Measurements from ENCODE around the gene DPF3. TPM values are rescaled to one million over a fixed set of nuclear protein-coding genes. Genes with fewer than 3 reads are reported as not detected.
A peak's percentile ranks its signal among the peaks of the same experiment; 100 is the strongest.

The DPF3 gene
- total RNA-seq, 1 donor from 2014 or later, result 0.86 TPM

GRCh38 chr14:72809063-72809462 lies 84.8 kb downstream of the DPF3 start:
- no peak for DNase-seq (ENCODE audit: low read depth)
- H3K4me3 ChIP-seq (ENCODE audit: low read depth, low read length), result no peak overlapping the region
- no peak for TF ChIP-seq CTCF (conservative IDR thresholded peaks at IDR 0.05; ENCODE audit: low read depth, low read length)

- TF ChIP-seq CTCF (conservative IDR thresholded peaks at IDR 0.05; ENCODE audit: low read depth, low read length), result no peak
- no peak for DNase-seq (ENCODE audit: low read depth)
- no peak overlapping the region for H3K4me3 ChIP-seq (ENCODE audit: low read depth, low read length)
These were observed 85.3 kb downstream of the DPF3 start for GRCh38 chr14:72808564-72808963.

GRCh38 chr14:72802588-72802946 lies 91.3 kb downstream of the DPF3 start:
- DNase-seq (ENCODE audit: low read depth), result no peak
- no peak overlapping the region for H3K4me3 ChIP-seq (ENCODE audit: low read depth, low read length)
- TF ChIP-seq CTCF (conservative IDR thresholded peaks at IDR 0.05; ENCODE audit: low read depth, low read length), result no peak

GRCh38 chr14:72801836-72802587 lies 91.9 kb downstream of the DPF3 start:
- no peak for TF ChIP-seq CTCF (conservative IDR thresholded peaks at IDR 0.05; ENCODE audit: low read depth, low read length)
- peak; percentile 32 for DNase-seq (ENCODE audit: low read depth)
- no peak overlapping the region for H3K4me3 ChIP-seq (ENCODE audit: low read depth, low read length)

GRCh38 chr14:72801381-72801812 lies 92.5 kb downstream of the DPF3 start:
- DNase-seq (ENCODE audit: low read depth), result peak; percentile 91
- TF ChIP-seq CTCF (conservative IDR thresholded peaks at IDR 0.05; ENCODE audit: low read depth, low read length), result no peak
- no peak overlapping the region for H3K4me3 ChIP-seq (ENCODE audit: low read depth, low read length)

- TF ChIP-seq CTCF (conservative IDR thresholded peaks at IDR 0.05; ENCODE audit: low read depth, low read length), result no peak
- H3K4me3 ChIP-seq (ENCODE audit: low read depth, low read length), result no peak overlapping the region
- no peak for DNase-seq (ENCODE audit: low read depth)
These were observed 93.0 kb downstream of the DPF3 start for GRCh38 chr14:72800848-72801370.

- DNase-seq (ENCODE audit: low read depth), result no peak
- TF ChIP-seq CTCF (conservative IDR thresholded peaks at IDR 0.05; ENCODE audit: low read depth, low read length), result no peak
- H3K4me3 ChIP-seq (ENCODE audit: low read depth, low read length), result no peak overlapping the region
These were observed 93.6 kb downstream of the DPF3 start for GRCh38 chr14:72800296-72800695.

All from epithelial cell of proximal tubule (primary cell).